ENCODE data around the gene REXO4. TPM values are rescaled to one million over a fixed set of nuclear protein-coding genes. Genes with fewer than 3 reads are reported as not detected.

The REXO4 gene
- total and polyA plus RNA-seq, 10 of the 15 experiments (the other 5 are each of a cell fraction or from before 2014, with no cell fraction given) = 2.7 to 43.9 (median 30.5) TPM

- TF ChIP-seq, protein P1, sequence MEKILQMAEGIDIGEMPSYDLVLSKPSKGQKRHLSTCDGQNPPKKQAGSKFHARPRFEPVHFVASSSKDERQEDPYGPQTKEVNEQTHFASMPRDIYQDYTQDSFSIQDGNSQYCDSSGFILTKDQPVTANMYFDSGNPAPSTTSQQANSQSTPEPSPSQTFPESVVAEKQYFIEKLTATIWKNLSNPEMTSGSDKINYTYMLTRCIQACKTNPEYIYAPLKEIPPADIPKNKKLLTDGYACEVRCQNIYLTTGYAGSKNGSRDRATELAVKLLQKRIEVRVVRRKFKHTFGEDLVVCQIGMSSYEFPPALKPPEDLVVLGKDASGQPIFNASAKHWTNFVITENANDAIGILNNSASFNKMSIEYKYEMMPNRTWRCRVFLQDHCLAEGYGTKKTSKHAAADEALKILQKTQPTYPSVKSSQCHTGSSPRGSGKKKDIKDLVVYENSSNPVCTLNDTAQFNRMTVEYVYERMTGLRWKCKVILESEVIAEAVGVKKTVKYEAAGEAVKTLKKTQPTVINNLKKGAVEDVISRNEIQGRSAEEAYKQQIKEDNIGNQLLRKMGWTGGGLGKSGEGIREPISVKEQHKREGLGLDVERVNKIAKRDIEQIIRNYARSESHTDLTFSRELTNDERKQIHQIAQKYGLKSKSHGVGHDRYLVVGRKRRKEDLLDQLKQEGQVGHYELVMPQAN (conservative IDR thresholded peaks at IDR 0.05) = no peak
- no peak for TF ChIP-seq SREBF1 (IDR thresholded peaks at IDR 0.05; ENCODE audit: low read length)
Measured at GRCh38 chr9:133397370-133397769, 20.4 kb downstream of the REXO4 start (continued).

DNA sequence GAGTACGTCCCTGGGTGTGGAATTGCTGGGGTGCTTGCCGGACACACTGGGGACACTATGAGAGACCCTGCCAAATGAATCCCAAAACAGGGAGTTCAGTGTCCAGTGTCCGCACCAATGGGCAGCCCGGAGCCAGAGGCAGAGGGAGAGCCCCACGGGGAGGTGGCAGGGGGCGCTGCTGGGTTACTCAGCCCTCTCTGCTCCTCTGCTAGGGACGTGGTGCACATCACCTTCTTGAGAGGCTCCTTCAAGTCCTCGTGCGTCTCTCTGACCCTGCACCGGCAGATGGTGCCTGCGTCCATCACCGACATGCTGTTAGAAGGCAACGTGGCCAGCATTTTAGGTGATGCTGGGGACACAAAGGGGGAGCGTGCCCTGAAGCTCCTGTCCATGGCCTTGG, 20.9 kb downstream of the REXO4 start:
- no peaks in the 10 kb centered on the region for H3K79me2 ChIP-seq (ENCODE audit: control insufficient read depth, insufficient read depth, low read length)
- intact Hi-C loops (cut with micrococcal nuclease; ENCODE audit: unreplicated experiment) = no loop called here
- no peaks in the 10 kb centered on the region for H3K9me3 ChIP-seq (replicated peaks; ENCODE audit: control insufficient read depth, insufficient read depth, low read length)
- no peaks in the 10 kb centered on the region for H3K4me1 ChIP-seq (ENCODE audit: control insufficient read depth, insufficient read depth, low read length)
- WGBS (ENCODE audit: insufficient coverage, insufficient replicate concordance, low lambda C conversion rate, missing lambda C conversion rate) = 48% methylated on average over 14 of the region's 14 CpGs
- no peaks in the 10 kb centered on the region for H4K20me1 ChIP-seq (ENCODE audit: control insufficient read depth, insufficient read depth)
- DNase-seq (ENCODE audit: low read depth, low spot score) (no peak), ATAC-seq (peak; percentile 63), FAIRE-seq (no peak)
- no peak for TF ChIP-seq PKNOX1 (IDR thresholded peaks at IDR 0.05)
- TF ChIP-seq RAD21 (IDR thresholded peaks at IDR 0.05; ENCODE audit: insufficient read depth, low read depth, low read length) = 0 out of 2 replicates have a peak, but pooled peaks have one; percentile 9
- TF ChIP-seq SMC3 (IDR thresholded peaks at IDR 0.05; ENCODE audit: borderline replicate concordance, low read length) = peak; percentile 11; the same call in 1 of the 2 replicates
- no peak for TF ChIP-seq ESRRA (IDR thresholded peaks at IDR 0.05; ENCODE audit: low read length)
- TF ChIP-seq, protein P2, sequence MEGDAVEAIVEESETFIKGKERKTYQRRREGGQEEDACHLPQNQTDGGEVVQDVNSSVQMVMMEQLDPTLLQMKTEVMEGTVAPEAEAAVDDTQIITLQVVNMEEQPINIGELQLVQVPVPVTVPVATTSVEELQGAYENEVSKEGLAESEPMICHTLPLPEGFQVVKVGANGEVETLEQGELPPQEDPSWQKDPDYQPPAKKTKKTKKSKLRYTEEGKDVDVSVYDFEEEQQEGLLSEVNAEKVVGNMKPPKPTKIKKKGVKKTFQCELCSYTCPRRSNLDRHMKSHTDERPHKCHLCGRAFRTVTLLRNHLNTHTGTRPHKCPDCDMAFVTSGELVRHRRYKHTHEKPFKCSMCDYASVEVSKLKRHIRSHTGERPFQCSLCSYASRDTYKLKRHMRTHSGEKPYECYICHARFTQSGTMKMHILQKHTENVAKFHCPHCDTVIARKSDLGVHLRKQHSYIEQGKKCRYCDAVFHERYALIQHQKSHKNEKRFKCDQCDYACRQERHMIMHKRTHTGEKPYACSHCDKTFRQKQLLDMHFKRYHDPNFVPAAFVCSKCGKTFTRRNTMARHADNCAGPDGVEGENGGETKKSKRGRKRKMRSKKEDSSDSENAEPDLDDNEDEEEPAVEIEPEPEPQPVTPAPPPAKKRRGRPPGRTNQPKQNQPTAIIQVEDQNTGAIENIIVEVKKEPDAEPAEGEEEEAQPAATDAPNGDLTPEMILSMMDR (IDR thresholded peaks at IDR 0.05 in 2 of 3, conservative IDR thresholded peaks at IDR 0.05 in 1 of 3; ENCODE audit: control insufficient read depth in 2 of 3, extremely low read depth in 1 of 3, insufficient read depth in 1 of 3, low read depth in 3 of 3, low read length in 3 of 3) = peak; percentile 4 to 33 (median 27); a peak in 2 of 6 replicates
- SMC1A ChIA-PET (ENCODE audit: uncharacterized antibody, unreplicated experiment) = no interaction called here
- H3K9ac ChIP-seq (ENCODE audit: control insufficient read depth, insufficient read depth, low read length) = no peak overlapping the region
- no peaks in the 10 kb centered on the region; a peak in 1 of 4 replicates for H3K36me3 ChIP-seq (ENCODE audit: control insufficient read depth in 2 of 2, insufficient read depth in 2 of 2, low read length in 1 of 2)
- no TSS peak for BruUV-seq (replicated peaks)
- POLR2A ChIA-PET = no interaction called here
- no peak overlapping the region for H3K4me3 ChIP-seq
- in situ Hi-C loops (cut with MboI) = no loop called here
- no peak overlapping the region for H3K4me2 ChIP-seq (ENCODE audit: control insufficient read depth, insufficient read depth)
- no peaks in the 10 kb centered on the region for H3K27me3 ChIP-seq (replicated peaks in 1 of 2; ENCODE audit: control insufficient read depth in 2 of 2, insufficient read depth in 2 of 2, low read length in 1 of 2)
- CTCF ChIA-PET = interaction anchor here (0.6 to 3.2 kb wide), 2 partner anchors 41 to 326 kb away, joined by 5 to 13 read pairs; no protein-coding TSS in a partner anchor
- H2AFZ ChIP-seq (ENCODE audit: control insufficient read depth, low read depth, low read length) = no peak overlapping the region
- RAD21 ChIA-PET (ENCODE audit: unreplicated experiment) = no interaction called here
- no peak overlapping the region for H3K27ac ChIP-seq (ENCODE audit: control insufficient read depth, insufficient read depth)

Measured in GM12878 (cell line).